ENCODE results near the gene NR3C2.

Gene NR3C2

DNA sequence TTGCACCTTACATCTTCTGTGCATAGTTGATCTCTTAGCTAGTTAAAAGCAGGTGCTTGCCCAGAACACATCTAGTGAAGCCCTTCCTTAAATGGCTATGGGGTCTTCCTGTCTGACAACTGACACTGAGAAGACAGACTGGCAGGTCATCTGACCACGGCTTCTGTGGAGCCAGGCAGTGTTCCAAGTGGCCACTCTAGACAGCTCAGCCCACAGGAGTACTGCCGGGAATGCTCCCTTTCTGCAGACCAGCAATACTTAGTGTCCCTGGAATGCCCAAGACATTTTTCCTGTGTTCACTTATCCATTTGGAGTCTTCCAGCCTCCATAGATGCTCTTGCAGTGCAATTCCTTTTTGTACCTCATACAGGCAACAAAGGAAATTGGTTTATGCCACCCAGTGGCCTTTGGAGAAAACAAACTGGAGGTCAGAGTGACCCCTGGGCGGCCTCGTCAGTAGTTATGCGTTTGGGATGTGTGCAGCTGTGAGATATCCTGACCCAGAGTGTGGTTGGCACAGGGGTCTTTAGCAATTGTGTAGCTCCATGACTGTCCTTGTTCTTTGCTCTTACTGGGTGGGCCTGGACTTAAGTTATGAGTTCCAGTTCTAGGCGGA, 374.8 kb downstream of the NR3C2 start:
- no peak for DNase-seq

DNA sequence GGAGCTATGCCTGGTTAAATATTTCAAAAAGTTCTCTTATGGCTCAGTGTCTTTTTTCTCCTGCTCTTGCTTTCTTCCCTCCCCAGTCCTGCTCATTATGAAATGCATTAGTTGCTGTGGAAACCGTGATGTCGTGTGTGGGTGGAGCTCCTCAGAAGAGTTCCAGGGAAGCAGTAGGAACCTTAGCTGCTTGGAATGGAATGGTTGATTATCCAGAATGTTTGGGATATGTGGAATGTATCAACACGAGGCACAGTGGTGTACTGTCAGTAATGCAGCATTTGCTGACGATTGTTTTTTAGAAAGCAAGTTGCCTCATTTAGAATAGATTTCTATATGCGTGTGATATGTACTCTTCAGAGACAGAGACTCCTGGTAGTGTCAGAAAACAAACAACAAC, 377.1 kb downstream of the NR3C2 start:
- DNase-seq: no peak

DNA sequence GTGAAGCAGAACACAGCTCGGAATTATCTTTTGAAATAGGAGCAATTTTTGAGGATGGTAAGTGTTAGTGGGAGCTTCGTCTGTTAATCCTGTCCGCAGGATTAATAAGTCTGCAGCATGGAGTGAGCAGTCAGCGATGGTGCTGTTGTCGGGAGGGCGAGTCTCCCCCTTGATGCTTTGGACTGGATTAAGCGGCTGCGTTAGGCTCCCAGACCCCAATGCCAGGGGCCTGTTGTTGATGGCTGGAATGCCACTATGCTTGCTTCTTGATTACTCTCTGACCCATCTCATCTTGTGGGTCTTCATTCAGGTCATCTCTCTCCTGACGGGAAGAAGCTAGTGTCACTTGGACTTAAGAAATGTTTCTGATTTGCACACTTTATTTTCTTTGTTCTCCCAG, 377.8 kb downstream of the NR3C2 start:
- no peak for DNase-seq

DNA sequence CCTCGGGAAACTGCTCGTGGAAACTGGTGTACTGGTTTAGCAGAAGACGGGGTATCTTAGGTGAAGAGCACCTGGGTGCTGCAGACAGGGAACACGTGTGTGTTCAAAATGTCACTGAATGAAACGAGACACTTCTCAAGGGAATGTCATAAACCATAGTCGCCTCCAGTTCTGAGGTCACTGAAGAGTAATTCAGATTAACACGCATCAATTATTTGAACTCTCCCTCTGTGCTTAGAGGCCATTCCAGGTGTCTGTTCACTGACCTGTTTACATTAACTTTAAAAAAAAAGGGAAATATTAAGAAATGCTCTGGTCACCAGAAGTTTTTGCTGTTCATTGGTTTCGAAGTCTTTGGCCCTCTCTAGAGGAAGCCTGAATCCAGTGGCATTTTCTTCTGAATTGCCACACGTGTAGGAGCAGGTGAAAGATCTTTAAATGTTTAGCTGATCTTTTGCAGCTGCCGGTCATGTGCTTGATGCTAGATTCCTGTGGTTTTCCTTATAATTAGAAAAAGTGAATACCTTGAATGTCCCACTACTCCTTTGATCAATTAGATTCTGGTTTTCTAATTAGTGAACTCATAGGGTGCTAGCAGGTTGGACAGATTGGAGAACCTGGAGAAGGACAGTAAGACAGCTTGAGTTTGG, 379.8 kb downstream of the NR3C2 start:
- DNase-seq: no peak

DNA sequence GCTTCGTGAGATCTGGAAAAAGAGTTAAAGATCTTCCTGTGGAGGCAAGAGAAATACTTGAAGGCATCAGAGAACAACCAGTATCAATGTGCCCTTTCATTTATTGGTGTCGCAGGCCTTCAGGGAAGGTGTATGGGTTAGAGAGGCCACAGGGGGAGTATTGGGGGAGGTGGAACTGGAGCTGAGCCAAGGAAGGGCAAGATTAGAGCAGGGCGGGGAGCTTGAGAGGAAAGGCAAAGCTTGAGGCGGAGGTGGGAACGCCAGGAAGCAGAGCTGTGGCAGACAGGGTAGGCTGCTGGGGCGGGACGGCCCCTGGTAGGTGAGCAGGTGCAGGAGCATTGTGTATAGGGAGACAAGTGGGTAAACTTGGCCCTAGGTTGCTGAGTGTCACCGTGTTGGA, 380.4 kb downstream of the NR3C2 start:
- DNase-seq: no peak

DNA sequence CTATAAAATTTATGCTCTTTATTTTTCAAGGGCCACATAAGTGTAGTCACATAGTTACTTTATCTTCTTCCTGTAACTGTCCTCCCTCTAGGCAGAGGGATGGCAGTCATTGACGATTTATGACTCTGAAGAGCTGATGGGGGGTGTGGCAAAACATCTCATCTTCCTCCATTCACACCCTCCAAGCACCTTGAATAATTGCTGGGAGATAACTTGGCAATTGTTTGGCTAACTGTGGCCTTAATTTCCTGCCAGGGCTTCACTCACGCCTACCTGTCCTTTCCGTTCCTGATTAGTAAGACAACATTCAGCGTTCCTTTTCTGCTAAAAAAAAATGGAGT, 381.1 kb downstream of the NR3C2 start:
- DNase-seq: no peak

DNA sequence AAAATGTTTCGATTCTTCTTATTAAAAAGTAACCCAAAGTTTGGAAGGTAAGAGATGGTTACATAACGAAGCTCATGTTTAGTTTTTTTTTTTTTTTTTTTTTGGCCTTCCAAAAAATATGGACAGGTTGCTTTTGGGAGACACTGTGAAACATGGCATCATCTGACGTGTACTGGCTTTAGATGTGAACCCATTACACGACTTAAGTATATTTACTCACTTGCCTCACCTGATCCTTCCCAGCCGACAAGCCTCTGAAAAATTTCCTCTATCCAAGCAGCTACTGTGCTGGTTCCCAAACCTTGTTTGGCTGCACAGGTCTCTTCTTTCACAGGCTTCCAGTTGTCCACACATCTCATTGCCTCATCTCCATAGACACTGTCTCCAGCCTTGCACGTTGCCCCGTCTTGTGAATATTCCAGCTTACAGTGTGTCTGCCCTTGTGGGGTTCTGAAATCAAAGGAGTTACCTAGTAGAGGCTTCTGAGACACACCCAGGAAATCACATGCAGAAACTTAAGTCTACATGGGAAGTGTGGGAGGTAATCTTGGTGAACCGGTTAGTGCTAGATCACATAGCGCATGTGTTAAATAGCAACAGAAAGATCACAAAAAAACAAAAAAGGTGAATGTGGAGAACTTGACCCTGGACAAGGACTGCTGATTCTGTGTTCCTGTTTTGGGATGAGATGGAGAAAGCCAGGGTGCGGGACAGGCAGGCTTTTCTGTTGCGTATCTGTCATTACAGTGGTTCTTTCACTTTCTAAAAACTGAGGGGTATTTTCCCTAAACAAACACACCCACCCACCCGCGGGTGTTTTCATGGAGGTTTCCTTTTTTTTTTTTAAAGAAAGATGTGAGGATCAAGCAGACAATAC, 381.7 kb downstream of the NR3C2 start:
- no peak for DNase-seq

DNA sequence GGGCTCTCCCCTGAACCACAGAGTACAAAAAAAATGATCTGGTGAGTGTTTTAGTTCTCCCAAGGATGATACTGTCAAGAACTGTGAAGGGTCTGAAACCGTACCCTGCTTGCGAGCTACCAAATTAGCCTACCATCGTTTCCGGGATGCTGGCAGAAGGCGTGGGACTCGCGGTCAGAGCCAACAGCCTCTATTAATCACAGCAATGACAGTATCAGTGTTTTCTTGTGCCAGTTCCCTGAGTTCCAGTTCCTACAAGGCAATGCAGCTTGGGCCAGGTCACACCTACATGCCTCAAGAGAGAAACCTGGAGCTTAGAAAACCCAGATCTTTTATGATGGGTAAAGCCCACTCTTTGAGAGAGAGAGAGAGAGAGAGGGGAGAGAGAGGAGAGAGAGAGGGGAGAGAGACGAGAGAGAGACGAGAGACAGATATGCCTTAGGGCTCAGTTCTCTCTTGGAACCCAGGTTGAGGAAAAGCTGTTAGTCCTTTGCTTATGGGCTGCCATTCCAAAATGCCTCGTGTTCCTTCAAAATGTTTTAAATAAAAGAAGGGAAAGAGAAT, 382.5 kb downstream of the NR3C2 start:
- no peak for DNase-seq

DNA sequence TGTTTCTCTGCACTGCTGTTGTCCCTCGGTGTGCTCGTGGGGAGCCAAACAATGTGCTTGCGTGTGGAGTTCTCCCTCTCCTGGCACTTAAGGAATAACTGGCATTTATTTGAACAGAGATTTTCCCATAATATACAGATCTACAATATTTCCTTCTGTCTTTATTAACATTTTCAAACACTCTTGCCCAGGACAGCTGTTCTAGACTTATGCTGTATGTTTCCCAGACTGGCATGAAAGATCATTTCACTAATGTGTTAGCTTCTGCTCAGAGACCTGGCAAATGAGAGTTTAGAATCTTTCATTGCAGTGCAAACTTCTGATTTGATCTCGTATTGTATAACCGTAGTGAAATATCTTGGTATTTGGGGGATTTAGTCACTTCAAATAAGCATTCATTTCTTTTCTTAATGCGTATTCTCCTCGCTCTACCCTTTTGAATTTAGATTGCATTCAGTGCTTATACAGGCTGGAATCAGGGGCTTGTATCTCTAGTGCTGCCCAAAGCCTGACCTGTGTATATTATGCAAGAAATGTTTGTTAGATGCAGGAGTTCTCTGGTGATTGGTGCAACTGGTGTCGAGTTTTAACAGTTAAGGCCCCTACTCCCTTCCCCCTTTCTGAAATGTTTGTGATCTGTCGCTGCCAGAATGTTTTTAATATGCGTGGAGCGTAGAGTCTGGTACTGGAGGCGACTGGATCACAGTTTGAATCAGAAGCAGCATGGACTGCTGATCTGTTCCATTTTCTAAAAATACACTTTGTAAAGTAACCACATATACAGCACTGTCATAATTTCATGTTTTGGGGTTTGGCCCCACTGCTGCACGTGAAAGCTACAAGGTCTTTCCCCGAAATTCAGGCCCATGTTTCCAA, 384.0 kb downstream of the NR3C2 start:
- no peak for DNase-seq

DNA sequence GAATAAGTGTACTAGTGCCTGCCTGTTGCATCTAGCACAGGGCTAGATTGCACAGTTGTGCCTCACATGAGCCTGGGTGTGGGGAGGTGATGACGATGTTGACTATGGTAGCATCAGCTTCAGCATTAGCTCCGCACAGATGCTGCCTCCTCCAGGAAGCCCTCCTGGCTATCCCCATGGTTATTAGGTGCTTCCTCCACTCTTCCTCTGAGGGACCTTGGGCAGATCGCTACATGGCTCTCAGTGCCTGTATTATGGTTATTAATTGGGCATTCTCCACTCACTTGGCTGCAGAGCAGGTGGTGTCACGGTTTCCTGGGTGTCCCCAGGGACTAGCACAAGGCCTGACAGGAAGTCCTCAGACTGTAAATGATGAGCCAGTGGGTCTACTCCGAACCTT, 384.7 kb downstream of the NR3C2 start:
- DNase-seq: no peak

DNA sequence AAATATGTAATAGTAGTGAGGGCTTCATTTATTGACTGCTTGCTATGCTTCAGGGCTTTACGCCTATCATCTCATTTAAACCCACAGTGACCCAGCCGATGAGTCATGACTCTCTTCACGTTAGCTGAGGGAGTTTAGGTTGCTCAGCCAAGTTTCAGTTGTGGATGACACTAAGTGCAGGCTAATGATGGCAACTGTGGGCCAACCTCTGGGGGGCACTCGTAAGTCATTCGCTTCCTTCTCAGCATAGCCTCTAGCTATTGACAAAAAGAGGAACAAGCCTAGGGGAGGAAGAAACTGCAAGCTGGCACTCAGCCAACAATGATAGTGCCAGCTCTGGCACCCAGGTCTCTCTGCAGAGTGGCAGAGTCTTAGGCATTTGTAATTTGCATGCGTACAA, 385.3 kb downstream of the NR3C2 start:
- no peak for DNase-seq

DNA sequence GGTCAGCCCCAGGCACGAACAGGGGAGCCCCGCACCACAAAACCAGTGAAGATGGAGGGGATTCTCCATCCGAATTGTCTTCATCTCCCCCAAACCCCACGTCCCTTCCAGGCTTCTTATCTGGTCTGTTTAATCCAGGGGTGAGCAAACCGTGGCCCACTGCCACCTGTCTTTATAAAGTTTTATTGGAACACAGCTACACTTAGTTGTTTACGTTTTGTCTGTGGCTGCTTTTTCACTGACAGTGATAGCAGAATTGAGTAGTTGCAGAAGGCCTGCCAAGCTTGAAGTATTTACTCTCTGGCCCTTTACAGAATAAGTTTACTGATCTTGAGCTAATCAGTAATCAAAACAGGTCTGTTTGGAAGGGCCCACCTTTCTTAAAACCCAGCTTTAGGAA, 386.4 kb downstream of the NR3C2 start:
- DNase-seq: no peak

DNA sequence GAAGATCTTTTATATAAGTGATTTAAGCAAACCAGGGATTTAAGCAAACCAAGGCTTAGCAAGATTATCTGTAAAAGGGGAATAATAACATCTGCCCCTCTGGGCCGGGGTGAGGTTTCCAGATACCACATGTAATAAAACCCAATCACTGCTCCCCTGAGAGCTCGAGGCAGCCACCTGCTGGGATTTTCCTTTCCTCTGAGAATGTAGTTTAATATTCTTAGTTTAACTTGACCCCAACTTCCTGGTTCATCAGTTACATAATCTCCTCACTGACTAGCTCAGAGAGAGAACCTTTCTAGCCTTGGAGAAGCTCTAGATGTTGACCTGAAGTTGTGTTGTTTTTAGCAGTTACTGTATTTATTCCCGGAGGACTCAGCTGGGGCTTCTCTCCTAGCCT, 387.9 kb downstream of the NR3C2 start:
- no peak for DNase-seq

DNA sequence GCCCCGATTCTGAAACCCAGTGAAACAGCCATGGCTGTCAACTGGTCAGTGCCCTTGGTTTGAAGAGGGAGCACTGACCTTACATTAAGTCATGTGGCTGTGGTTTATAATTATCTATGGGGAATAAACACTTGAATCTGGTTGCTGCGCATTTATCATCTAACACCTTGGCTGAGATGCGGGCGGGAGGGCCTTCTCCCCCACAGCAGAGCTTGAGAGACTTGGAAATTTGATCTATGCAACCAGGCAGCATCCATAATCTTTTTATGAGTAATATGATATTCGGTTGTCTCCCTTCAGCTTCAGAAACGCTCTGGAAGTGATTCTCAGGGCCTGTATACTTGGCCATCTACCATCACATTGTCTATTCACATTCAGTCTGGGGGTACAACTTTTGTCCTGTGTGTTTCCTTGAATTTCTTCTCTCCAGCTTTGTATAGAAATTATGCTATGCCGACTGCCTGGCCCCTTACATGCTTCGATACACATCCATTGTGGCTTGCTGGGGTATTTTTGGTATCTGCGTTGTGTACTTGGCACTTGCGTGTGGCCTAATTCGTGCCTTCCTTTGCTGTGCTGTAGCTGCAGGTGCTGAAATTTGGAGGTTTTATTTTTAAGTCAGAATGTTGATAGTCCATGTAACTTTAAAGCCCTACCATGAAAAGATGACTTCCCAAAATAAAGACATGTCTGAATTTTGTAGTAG, 388.8 kb downstream of the NR3C2 start:
- no peak for DNase-seq

DNA sequence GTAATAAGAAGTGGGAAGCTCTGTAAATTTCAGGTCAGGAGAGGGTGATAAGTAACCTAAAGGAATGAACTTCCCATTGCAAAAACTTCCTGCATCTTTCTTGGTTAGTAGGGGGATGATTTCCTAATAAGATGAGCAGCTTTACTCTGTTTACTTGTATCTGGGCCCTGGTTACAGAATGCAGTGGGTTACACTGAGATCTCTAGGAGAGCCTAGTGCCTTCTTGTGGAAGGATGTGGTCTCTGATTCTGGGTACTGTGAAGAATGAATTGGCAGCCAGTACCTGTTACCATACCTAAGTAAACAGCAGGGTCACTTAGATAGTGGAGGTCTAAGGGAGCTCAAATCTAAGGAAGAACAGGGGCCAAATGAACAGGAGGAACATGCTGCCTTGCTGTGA, 389.8 kb downstream of the NR3C2 start:
- no peak for DNase-seq

DNA sequence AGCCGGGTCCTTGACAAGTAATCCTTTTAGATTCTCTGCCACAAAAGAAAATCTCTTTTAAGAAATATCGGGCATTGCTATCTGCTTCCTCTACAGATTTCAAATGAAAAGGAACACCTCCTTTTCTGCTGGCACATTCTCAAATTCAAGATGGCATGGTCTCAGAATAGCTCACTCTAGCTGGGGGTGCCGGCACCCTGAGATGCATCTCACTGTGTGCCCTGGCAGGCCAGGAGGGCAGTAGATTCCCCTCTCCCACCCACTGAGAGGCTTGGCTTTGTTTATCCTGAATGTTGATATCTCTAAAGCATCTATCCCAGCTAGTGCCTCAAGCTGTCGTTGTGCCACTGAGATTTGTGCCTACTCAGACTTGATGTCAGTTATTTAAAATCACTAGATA, 390.8 kb downstream of the NR3C2 start:
- DNase-seq: no peak

DNA sequence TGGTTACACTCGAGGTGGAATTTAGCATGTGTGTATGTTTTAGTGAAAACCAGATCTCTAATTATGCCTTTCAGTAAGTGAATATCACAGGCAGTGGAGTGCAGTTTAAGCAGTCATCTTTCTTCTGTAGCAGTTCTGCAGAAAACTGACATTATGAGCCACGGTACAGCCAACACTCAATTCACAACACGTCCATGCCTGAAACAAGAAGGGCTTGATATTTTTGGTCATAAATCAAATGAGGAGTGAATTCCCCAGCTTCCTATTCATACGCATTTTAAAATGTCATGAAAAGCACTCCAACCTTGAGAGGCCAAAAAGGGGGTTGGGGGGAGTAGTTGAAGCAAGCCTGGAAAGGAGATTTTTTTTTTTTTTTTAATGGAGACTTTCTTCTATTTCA, 393.6 kb downstream of the NR3C2 start:
- no peak for DNase-seq

DNA sequence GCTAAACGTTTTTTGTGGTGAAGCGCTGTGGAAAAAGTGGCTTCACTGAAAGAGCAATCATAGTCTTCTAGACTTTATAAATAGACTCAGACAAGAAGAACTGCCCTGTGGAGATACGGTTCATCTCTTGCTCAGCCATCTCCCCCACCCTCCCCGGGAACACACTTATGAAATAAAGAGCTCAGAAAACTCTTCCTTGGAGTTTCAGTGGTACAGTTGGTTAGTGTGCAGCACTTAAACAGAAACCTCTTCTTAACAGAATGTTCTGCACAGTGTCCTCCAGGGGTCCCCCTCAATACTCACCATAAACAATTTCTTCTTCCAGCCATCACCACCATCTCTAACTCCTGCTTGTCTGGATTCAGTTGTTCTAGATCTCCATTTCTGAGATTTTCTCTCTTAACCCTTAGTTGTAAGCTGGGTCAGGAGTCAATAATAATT, 397.3 kb downstream of the NR3C2 start:
- DNase-seq: no peak

DNA sequence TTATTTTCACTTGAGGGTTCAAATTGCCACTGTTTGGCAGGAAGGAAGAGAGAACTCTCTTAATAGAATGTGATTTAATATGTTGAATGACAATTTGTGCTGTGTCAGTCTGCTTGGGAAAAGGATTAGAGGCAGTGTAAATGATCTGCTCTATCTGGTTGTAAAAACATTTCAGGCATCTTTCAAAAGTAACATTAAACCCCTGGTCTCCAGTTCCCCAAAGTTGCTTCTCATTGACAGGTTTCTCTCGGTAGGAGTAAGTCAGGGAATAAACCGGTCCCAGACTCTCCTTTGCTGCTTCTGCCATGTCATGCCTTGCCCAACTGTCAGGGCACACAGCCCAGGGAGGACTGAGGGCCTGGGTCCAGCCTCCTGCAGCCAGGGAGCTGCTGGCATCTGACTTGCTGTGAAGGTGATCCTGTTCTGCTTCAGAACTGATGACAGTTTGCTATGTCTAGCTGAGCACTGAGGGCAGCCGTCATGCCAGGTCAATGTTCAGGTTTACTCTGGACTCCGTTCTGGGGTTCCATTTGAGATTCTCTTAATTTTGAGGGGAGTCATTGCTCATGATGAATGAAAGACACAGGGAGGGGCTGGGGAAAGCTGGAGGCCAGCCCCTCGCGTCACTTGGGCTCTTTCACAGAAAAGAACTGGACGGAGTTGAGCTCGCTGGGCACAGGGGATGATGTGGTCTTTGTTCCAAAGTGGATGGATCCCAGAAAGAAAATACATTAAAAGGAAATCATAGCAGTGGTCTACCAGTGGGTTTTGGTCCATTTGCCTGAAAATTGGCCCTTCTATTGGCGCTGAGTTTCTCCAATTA, 397.9 kb downstream of the NR3C2 start:
- no peak for DNase-seq

DNA sequence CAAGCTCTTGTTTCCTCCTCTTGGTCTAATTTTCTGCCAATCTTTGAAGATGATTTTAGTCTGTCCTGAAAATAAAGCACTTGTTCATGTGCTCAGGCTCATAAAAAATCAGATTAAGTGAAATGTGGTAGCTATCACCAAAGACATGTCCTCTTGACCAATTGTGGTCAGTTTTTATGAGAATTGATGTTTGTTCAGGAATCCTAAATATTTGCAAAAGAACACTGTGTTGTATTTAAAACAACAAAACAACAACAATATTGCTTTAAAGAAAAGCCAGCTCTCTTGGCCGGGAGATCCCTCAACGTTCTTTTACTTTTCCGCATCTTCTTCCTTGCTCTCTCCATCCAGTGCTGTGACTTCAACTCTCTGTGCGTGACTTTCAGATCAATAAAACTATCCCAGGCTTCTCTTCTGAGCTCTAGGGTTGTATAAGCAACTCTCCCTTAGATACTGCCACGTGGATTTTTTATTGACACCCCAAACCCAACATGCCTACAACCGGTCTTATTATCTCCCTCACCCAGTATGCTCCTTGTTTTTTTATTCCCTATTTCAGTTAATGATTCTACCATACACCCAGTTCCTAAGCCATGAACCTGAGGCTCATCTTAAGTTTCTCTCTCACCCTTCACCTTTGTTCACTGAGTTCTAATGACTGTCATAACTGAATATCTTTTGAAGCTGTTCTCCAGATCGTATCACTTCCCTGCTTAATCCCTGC, 400.4 kb downstream of the NR3C2 start:
- DNase-seq: no peak

DNA sequence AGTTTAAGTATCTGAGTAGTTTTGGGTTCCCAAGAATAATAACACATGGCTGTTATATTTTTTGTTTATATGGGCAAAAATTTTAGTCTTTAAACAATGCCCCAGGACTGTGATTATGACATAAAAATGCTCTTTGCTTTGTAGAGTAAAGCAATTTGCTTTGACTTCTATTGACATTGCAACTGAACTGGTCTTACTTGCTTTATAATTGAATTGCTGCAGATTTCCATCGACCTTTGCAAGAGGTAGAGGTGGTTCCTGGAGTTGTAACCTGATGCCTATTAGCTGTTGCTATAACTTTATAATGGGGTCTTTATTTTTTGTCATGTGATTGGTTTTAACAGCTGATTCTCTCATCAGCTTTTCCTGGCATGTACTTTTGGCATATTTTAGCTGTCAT, 407.4 kb downstream of the NR3C2 start:
- DNase-seq: no peak

Data from NCI-H774 (cell line).